ENCODE measurements around the gene LYRM2.

LYRM2 gene

GRCh38 chr6:89675949-89676748 lies 37.6 kb upstream of the LYRM2 start (continued):
- TF ChIP-seq SP2 (tag by site-specific recombination; IDR thresholded peaks at IDR 0.05) (no peak), ZNF701 (tag by site-specific recombination; IDR thresholded peaks at IDR 0.05) (no peak)

DNA sequence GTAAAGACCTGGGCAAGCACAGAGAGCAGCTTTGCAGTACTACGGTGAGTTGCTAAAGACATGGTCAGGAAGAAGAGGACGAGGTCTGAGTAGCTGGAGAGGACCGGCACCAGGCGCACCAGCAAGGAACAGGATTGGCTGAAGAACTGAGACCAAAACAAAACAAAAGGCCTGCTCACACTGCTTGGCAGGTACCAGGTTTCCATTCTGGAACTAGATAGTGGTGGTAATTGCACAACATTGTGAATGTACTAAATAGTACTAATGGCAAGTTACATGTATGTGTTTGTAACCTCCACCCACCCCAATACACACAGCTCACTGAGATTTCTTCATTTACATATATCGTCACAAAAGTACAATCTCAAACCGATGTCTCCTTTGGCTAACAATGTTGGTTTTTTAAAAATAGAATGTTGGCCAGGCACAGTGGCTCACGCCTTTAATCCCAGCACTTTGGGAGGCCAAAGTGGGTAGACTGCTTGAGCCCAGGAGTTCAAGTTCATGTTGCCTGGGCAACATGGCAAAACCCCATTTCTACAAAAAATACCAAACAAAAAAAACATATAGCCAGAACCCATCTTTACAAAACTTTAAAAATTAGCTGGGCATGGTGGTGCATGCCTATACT lies 32.5 kb upstream of the LYRM2 start:
- POLR2A ChIA-PET: no interaction called here
- peaks cover 45 to 90% of the 10 kb centered on the region in 2 experiments for H3K36me3 ChIP-seq (ENCODE audit: control insufficient read depth in 2 of 2, insufficient read depth in 1 of 2, low read length in 2 of 2)
- no peak for TF ChIP-seq GLI2 (tag by site-specific recombination; IDR thresholded peaks at IDR 0.05; ENCODE audit: borderline replicate concordance, low read depth)
- no peak for TF ChIP-seq ZNF548 (tag by site-specific recombination; IDR thresholded peaks at IDR 0.05)
- TF ChIP-seq, protein P1, sequence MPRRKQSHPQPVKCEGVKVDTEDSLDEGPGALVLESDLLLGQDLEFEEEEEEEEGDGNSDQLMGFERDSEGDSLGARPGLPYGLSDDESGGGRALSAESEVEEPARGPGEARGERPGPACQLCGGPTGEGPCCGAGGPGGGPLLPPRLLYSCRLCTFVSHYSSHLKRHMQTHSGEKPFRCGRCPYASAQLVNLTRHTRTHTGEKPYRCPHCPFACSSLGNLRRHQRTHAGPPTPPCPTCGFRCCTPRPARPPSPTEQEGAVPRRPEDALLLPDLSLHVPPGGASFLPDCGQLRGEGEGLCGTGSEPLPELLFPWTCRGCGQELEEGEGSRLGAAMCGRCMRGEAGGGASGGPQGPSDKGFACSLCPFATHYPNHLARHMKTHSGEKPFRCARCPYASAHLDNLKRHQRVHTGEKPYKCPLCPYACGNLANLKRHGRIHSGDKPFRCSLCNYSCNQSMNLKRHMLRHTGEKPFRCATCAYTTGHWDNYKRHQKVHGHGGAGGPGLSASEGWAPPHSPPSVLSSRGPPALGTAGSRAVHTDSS (tag by site-specific recombination; IDR thresholded peaks at IDR 0.05): no peak
- TF ChIP-seq, protein P2, sequence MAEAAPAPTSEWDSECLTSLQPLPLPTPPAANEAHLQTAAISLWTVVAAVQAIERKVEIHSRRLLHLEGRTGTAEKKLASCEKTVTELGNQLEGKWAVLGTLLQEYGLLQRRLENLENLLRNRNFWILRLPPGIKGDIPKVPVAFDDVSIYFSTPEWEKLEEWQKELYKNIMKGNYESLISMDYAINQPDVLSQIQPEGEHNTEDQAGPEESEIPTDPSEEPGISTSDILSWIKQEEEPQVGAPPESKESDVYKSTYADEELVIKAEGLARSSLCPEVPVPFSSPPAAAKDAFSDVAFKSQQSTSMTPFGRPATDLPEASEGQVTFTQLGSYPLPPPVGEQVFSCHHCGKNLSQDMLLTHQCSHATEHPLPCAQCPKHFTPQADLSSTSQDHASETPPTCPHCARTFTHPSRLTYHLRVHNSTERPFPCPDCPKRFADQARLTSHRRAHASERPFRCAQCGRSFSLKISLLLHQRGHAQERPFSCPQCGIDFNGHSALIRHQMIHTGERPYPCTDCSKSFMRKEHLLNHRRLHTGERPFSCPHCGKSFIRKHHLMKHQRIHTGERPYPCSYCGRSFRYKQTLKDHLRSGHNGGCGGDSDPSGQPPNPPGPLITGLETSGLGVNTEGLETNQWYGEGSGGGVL (tag by site-specific recombination; IDR thresholded peaks at IDR 0.05): no peak
- no peak for TF ChIP-seq HOXD13 (CRISPR knock-in tag; IDR thresholded peaks at IDR 0.05; ENCODE audit: borderline replicate concordance)
- no peak for TF ChIP-seq ZNF521 (tag by site-specific recombination; IDR thresholded peaks at IDR 0.05)
- TF ChIP-seq, protein P3, sequence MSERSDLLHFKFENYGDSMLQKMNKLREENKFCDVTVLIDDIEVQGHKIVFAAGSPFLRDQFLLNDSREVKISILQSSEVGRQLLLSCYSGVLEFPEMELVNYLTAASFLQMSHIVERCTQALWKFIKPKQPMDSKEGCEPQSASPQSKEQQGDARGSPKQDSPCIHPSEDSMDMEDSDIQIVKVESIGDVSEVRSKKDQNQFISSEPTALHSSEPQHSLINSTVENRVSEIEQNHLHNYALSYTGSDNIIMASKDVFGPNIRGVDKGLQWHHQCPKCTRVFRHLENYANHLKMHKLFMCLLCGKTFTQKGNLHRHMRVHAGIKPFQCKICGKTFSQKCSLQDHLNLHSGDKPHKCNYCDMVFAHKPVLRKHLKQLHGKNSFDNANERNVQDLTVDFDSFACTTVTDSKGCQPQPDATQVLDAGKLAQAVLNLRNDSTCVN (tag by site-specific recombination; optimal IDR thresholded peaks at IDR 0.05): no peak
- no peaks in the 10 kb centered on the region for H3K9me3 ChIP-seq (ENCODE audit: control insufficient read depth, insufficient read depth, low read depth, low read length)
- CTCF ChIA-PET: interaction anchor here (1.0 kb wide), 1 partner anchor 9 kb away, joined by 4 read pairs; no protein-coding TSS in a partner anchor
- H3K4me3 ChIP-seq (ENCODE audit: low read depth, low read length): no peak overlapping the region
- H3K4me1 ChIP-seq (ENCODE audit: control insufficient read depth, insufficient read depth, low read length): no peaks in the 10 kb centered on the region
- no peak overlapping the region for H3K27ac ChIP-seq (ENCODE audit: extremely low read depth, low read depth, low read length)

- H3K36me3 ChIP-seq (ENCODE audit: control insufficient read depth in 2 of 2, insufficient read depth in 1 of 2, low read length in 2 of 2): peaks cover 57 to 84% of the 10 kb centered on the region in 2 experiments
- no peak overlapping the region for H3K27ac ChIP-seq (ENCODE audit: extremely low read depth, low read depth, low read length)
- no peaks in the 10 kb centered on the region for H3K4me1 ChIP-seq (ENCODE audit: control insufficient read depth, insufficient read depth, low read length)
- ChIA-PET CTCF (interaction anchor here (0.6 to 1.5 kb wide), 3 partner anchors 13 to 695 kb away, joined by 3 to 6 read pairs (median 3); no protein-coding TSS in a partner anchor), POLR2A (interaction anchor here (1.0 kb wide), 1 partner anchor 35 kb away, joined by 3 read pairs; no protein-coding TSS in a partner anchor)
- TF ChIP-seq GLI2 (tag by site-specific recombination; IDR thresholded peaks at IDR 0.05; ENCODE audit: borderline replicate concordance, low read depth) (no peak), ZNF629 (tag by site-specific recombination; IDR thresholded peaks at IDR 0.05) (no peak), ZNF169 (tag by site-specific recombination; IDR thresholded peaks at IDR 0.05) (no peak), GLIS1 (tag by site-specific recombination; IDR thresholded peaks at IDR 0.05) (no peak), ZNF664 (tag by site-specific recombination; IDR thresholded peaks at IDR 0.05) (no peak), ZNF785 (tag by site-specific recombination; IDR thresholded peaks at IDR 0.05) (no peak), ZNF501 (tag by site-specific recombination; IDR thresholded peaks at IDR 0.05) (no peak), YY2 (tag by site-specific recombination; IDR thresholded peaks at IDR 0.05) (no peak)
- no peak overlapping the region for H3K4me3 ChIP-seq (ENCODE audit: low read depth, low read length)
- H3K9me3 ChIP-seq (ENCODE audit: control insufficient read depth, insufficient read depth, low read depth, low read length): no peaks in the 10 kb centered on the region
Measured at GRCh38 chr6:89669002-89669401, 30.5 kb upstream of the LYRM2 start.

Data from HEK293 (cell line).